C4-2B (cell line): ENCODE measurements around the gene CCDC61.

ENCODE experiments used
- H3K27ac ChIP-seq: fragments of 450-650 bp; 2 replicates; pipeline ENCODE4 v1.5.1; 2017
- ZFX ChIP-seq: fragments of 450-650 bp; IDR thresholded peaks from 2 replicates; pipeline ENCODE4 v1.6.1; 2017
- TF ChIP-seq, protein P1 (sequence below): fragments of 450-650 bp; conservative IDR thresholded peaks from 2 replicates; pipeline ENCODE4 v1.5.1; 2017; ENCODE audit warnings: mild to moderate bottlenecking

CCDC61 gene

DNA sequence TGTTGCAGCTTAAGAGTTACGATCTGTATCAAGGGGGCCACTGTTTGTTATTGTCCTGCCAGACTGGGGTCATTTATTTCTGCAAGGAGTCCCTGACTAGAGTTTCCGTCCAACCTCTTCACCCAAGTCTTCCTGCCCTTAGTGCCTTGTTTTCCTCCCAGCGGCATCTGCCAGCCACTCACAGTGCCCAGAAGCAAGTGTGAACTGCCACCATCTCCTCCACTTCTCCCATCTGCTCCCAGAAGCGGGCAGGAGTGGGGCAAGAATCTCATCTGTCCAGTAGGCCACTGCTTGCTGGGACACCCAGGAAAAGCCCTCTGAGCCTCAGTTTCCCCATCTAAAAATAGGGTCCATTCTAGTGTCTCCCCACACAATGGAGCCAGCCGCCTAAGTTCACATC is 25.6 kb upstream of the CCDC61 start:
- TF ChIP-seq ZFX: no peak
- TF ChIP-seq, protein P1, sequence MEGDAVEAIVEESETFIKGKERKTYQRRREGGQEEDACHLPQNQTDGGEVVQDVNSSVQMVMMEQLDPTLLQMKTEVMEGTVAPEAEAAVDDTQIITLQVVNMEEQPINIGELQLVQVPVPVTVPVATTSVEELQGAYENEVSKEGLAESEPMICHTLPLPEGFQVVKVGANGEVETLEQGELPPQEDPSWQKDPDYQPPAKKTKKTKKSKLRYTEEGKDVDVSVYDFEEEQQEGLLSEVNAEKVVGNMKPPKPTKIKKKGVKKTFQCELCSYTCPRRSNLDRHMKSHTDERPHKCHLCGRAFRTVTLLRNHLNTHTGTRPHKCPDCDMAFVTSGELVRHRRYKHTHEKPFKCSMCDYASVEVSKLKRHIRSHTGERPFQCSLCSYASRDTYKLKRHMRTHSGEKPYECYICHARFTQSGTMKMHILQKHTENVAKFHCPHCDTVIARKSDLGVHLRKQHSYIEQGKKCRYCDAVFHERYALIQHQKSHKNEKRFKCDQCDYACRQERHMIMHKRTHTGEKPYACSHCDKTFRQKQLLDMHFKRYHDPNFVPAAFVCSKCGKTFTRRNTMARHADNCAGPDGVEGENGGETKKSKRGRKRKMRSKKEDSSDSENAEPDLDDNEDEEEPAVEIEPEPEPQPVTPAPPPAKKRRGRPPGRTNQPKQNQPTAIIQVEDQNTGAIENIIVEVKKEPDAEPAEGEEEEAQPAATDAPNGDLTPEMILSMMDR: no peak
- H3K27ac ChIP-seq: no peak overlapping the region

- H3K27ac ChIP-seq: no peak overlapping the region
- TF ChIP-seq ZFX: no peak
- TF ChIP-seq, protein P1: no peak
Measured at GRCh38 chr19:45971260-45971902, 23.9 kb upstream of the CCDC61 start.

DNA sequence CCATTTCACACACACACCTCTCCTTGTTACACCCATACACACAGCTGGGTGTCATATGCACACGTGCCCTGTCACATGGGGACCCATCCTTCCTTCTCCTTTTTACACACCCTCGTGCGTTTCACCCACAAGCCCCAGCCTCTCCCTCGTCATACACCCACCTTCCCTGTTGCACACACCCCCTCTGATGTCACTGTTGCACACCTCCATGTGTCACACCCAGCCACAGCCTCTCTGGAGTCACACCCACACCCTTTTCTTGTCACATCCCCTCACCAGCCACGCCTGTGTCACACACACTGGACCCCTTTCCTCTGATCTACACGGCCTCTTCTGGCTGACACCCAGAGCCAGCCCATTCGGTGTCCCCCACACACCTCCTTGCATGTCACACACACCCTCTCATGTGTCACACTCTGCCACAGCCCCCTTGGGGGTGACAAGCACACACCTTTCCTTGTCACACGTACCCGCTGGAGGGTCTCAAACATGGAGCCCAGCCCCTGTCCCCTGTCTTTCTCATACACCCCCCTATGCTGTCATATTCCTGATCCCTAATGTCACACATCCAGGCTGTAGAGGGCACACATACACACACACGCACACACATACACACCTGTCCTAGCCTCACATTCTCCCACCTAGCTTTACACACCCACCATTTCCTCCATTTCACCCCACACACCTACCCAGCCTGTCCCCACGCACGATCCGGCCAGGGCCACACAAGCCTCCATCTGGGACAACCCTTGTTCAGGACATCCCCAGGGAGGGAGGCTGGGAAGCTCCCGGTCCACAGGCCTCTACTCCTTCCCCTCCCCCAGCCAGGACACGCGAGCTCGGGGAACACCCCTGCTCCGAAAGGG is 23.0 kb upstream of the CCDC61 start:
- TF ChIP-seq, protein P1: no peak
- TF ChIP-seq ZFX: no peak
- H3K27ac ChIP-seq: no peak overlapping the region

DNA sequence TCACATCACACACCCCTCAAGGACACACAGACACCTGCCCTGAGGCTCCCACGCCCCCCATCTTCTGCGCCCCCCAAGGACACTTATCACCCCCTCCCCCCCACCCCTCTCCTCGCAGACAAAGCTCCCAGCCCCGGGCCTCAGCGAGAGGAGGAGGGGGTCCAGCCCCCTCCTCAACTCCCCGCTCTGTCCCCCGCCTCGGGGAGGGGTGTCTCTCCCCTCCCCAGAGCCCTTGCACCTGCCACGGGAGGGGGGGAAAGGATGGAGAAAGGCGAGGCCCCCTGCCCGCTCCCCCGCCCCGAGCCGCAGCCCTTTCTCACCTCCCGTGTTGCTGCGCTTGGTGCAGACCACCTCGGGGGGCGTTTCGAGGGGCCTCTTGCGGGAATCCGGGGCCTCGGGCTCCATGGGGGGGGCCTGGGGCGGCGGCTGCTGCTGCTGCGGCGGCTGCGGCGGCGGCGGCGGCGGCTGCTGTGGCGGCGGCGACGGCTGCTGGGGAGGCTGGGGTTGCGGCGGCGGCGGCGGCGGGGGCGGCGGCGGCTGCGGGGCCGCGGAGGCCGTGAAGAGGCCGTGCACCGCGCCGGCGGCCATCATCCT is 22.2 kb upstream of the CCDC61 start:
- TF ChIP-seq, protein P1: no peak
- TF ChIP-seq ZFX: no peak
- no peak overlapping the region for H3K27ac ChIP-seq

DNA sequence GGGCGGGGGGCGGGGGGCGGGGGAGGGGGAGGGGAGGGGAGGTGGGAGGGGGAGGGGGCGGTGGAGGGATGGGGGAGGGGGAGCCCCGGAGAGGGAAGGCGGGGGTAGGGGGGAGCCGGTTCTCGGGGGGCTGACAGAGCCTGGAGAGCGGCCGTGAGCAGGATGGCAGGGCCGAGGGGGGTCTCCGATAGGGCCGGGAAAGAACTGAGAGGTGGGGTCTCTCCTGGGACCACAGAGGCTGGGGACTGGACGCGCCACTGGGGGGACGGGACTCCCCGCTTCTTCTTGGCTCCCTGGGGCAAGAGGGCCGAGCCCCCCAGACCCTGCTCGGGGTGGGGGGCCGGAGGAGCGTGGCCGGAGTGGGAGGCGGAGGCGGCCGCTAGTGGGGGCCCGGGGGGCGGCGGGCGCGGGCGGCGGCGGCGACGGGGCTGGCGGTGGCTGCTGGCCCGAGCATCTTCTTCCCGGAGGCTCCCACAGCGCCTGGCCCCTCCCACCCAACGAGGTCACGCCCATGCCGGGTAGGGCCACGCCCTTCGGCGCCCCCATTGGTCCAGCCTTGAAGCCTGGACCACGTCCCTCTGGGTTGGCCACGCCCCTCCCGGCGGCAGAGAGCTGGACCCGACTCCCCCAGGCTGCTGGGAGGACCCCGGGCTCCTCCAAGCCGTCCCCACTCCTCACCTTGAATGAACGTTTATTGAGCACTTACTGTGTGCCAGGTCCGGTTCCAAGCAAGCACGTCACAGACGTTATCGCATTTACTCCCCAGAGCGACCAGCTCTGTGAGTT is 21.5 kb upstream of the CCDC61 start, which contains the start of gene NOVA2:
TSS of gene NOVA2 (minus strand) at position 313 of the 786 bp plus-strand sequence. CDS start 514 bp downstream, outside the sequence.
- no peak within 1 kb of the TSS for H3K27ac ChIP-seq
- no peak for TF ChIP-seq ZFX
- TF ChIP-seq, protein P1: no peak

- H3K27ac ChIP-seq: no peak overlapping the region
- TF ChIP-seq ZFX: no peak
- TF ChIP-seq, protein P1: no peak
Measured at GRCh38 chr19:45975306-45976070, 19.8 kb upstream of the CCDC61 start.
